Keratinocyte (primary cell): ENCODE measurements around the gene ELP5. TPM values are rescaled to one million over a fixed set of nuclear protein-coding genes. Genes with fewer than 3 reads are reported as not detected.
A peak's percentile ranks its signal among the peaks of the same experiment; 100 is the strongest.

Experiments
- DNase-seq: peaks from one replicate; pipeline ENCODE4 v3.0.0-alpha.2; 2011; ENCODE audit warnings: low read depth, missing footprints, low spot score
- FAIRE-seq: peaks from 2 replicates; lab custom pipeline; 2011; peaks lifted over from hg19 to GRCh38; lab: Jason Lieb, UNC
- H2AFZ ChIP-seq: 2 replicates; pipeline ENCODE4 v1.6.0; 2012; ENCODE audit warnings: low read length, control low read depth, inconsistent platforms; ENCODE audit not compliant: control insufficient read depth
- H3K27ac ChIP-seq: 2 replicates; pipeline ENCODE4 v1.5.1; 2011; ENCODE audit warnings: low read length; ENCODE audit not compliant: control insufficient read depth, insufficient read depth
- H3K27me3 ChIP-seq: 3 replicates; pipeline ENCODE4 v1.6.0; 2011; ENCODE audit warnings: low read length; ENCODE audit not compliant: control insufficient read depth, insufficient read depth; ENCODE audit errors: extremely low read depth
- H3K36me3 ChIP-seq, 2 experiments: 2 replicates in 1 of 2; 3 replicates in 1 of 2; pipeline ENCODE4 v1.5.1; 2011; ENCODE audit warnings: low read length in 2 of 2, mild to moderate bottlenecking in 1 of 2; ENCODE audit not compliant: control insufficient read depth in 2 of 2, insufficient read depth in 2 of 2; ENCODE audit errors: extremely low read depth in 1 of 2
- H3K4me1 ChIP-seq: 3 replicates; pipeline ENCODE4 v1.5.1; 2011; ENCODE audit warnings: low read length; ENCODE audit not compliant: control insufficient read depth, insufficient read depth; ENCODE audit errors: extremely low read depth
- H3K4me2 ChIP-seq: 3 replicates; pipeline ENCODE4 v1.6.0; 2011; ENCODE audit warnings: low read depth, low read length; ENCODE audit not compliant: control insufficient read depth, insufficient read depth; ENCODE audit errors: extremely low read depth
- H3K4me3 ChIP-seq, 3 experiments: fragments of 200-600 bp in 1 of 3; sonication (generic) in 1 of 3; 2 replicates in 2 of 3; 3 replicates in 1 of 3; pipeline ENCODE4 v1.5.1; 2011 to 2016; ENCODE audit warnings: low read length in 3 of 3, mild to moderate bottlenecking in 3 of 3, control low read depth in 2 of 3, inconsistent platforms in 1 of 3, low read depth in 1 of 3, mixed read lengths in 1 of 3, mixed run types in 1 of 3, moderate library complexity in 1 of 3; ENCODE audit not compliant: control insufficient read depth in 2 of 3, insufficient read depth in 2 of 3; ENCODE audit errors: extremely low read depth in 1 of 3
- H3K79me2 ChIP-seq: 2 replicates; pipeline ENCODE4 v1.6.0; 2012; ENCODE audit warnings: low read length; ENCODE audit not compliant: control insufficient read depth, insufficient read depth
- H3K9ac ChIP-seq: 3 replicates; pipeline ENCODE4 v1.6.0; 2011; ENCODE audit warnings: low read length; ENCODE audit not compliant: control insufficient read depth, insufficient read depth; ENCODE audit errors: extremely low read depth
- H3K9me1 ChIP-seq: 3 replicates; pipeline ENCODE4 v1.6.0; 2011; ENCODE audit warnings: low read length; ENCODE audit not compliant: control insufficient read depth, insufficient read depth; ENCODE audit errors: extremely low read depth
- H3K9me3 ChIP-seq: 2 replicates; pipeline ENCODE4 v1.5.1; 2012; ENCODE audit warnings: low read depth, low read length; ENCODE audit not compliant: control insufficient read depth
- H4K20me1 ChIP-seq: 3 replicates; pipeline ENCODE4 v1.6.0; 2011; ENCODE audit warnings: low read length; ENCODE audit not compliant: control insufficient read depth, insufficient read depth; ENCODE audit errors: extremely low read depth
- EZH2 ChIP-seq: IDR thresholded peaks from one replicate; pipeline ENCODE4 v1.6.1; 2012; ENCODE audit warnings: inconsistent platforms, mild to moderate bottlenecking, low read length, moderate library complexity
- dilution Hi-C: fragments of 300-500 bp; cut with MboI; formaldehyde crosslinking; loops from one replicate; pipeline ENCODE4 v1.7.0; 2020; ENCODE audit warnings: low sequenced_read_pairs; ENCODE audit not compliant: extremely low pct_ligation_motif_present
- polyA plus RNA-seq, 5 experiments: library from polyadenylated mRNA; depleted of rRNA in 3 of 5; stranded (reverse) in 3 of 5; stranded (forward) in 1 of 5; unstranded in 1 of 5; fragments of >200 nt; gene quantifications; 1 replicate in 1 of 5; 2 replicates in 3 of 5; 3 replicates in 1 of 5; pipeline versions ENCODE4 v1.2.1 to v1.2.3, GENCODE V29; 2011 to 2012; ENCODE audit warnings: missing spikeins in 2 of 5, low read depth in 1 of 5, low replicate concordance in 1 of 5
- TF ChIP-seq, protein P1 (sequence below), 3 experiments: IDR thresholded peaks in 1 of 3; conservative IDR thresholded peaks in 1 of 3; optimal IDR thresholded peaks in 1 of 3; 2 replicates in 2 of 3; 3 replicates in 1 of 3; pipeline versions ENCODE3 to v1.5.1; 2011; ENCODE audit warnings: low read length in 3 of 3, mild to moderate bottlenecking in 3 of 3, moderate library complexity in 2 of 3, control low read depth in 1 of 3, inconsistent platforms in 1 of 3; ENCODE audit not compliant: insufficient read depth in 2 of 3; ENCODE audit errors: extremely low read depth in 1 of 3

The ELP5 gene
- polyA plus RNA-seq, 1 donor (not counting 4 experiments of a cell fraction or from before 2014, with no cell fraction given): 19.4 TPM

- Histone ChIP-seq H3K27me3 (peaks cover 10% of the 10 kb centered on the region), H3K27ac (peak overlapping the region; percentile 47), H3K9me3 (no peaks in the 10 kb centered on the region), H3K9ac (peak overlapping the region; percentile 52), H3K36me3 (no peaks in the 10 kb centered on the region), H3K4me3 (peak overlapping the region; percentile 31 to 62 (median 57)), H4K20me1 (peaks cover 3% of the 10 kb centered on the region), H3K9me1 (no peaks in the 10 kb centered on the region), H3K4me1 (peaks cover 23% of the 10 kb centered on the region), H2AFZ (peak overlapping the region; percentile 22), H3K4me2 (peak overlapping the region; percentile 63), H3K79me2 (peaks cover 6% of the 10 kb centered on the region)
- dilution Hi-C loops: no loop called here
- DNase-seq (peak; percentile 84), FAIRE-seq (peak; percentile 69)
- no peak for TF ChIP-seq EZH2
- TF ChIP-seq, protein P1, sequence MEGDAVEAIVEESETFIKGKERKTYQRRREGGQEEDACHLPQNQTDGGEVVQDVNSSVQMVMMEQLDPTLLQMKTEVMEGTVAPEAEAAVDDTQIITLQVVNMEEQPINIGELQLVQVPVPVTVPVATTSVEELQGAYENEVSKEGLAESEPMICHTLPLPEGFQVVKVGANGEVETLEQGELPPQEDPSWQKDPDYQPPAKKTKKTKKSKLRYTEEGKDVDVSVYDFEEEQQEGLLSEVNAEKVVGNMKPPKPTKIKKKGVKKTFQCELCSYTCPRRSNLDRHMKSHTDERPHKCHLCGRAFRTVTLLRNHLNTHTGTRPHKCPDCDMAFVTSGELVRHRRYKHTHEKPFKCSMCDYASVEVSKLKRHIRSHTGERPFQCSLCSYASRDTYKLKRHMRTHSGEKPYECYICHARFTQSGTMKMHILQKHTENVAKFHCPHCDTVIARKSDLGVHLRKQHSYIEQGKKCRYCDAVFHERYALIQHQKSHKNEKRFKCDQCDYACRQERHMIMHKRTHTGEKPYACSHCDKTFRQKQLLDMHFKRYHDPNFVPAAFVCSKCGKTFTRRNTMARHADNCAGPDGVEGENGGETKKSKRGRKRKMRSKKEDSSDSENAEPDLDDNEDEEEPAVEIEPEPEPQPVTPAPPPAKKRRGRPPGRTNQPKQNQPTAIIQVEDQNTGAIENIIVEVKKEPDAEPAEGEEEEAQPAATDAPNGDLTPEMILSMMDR (optimal IDR thresholded peaks at IDR 0.05 in 1 of 3, IDR thresholded peaks at IDR 0.05 in 1 of 3, conservative IDR thresholded peaks at IDR 0.05 in 1 of 3; ENCODE audit: extremely low read depth in 1 of 3, insufficient read depth in 2 of 3, low read length in 3 of 3): peak; percentile 67 to 84 (median 68)
Measured at GRCh38 chr17:7214300-7215135, 37.5 kb upstream of the ELP5 start.

- Histone ChIP-seq H3K4me2 (peak overlapping the region; percentile 63), H3K27ac (no peak overlapping the region), H3K4me3 (no peak overlapping the region), H3K9me3 (no peaks in the 10 kb centered on the region), H3K4me1 (peaks cover 24% of the 10 kb centered on the region), H3K9me1 (no peaks in the 10 kb centered on the region), H3K9ac (no peak overlapping the region), H4K20me1 (peaks cover 3% of the 10 kb centered on the region), H3K36me3 (no peaks in the 10 kb centered on the region), H2AFZ (no peak overlapping the region), H3K27me3 (peaks cover 10% of the 10 kb centered on the region), H3K79me2 (peaks cover 6% of the 10 kb centered on the region)
- FAIRE-seq (peak; percentile 92), DNase-seq (no peak)
- TF ChIP-seq EZH2: no peak
- TF ChIP-seq, protein P1 (optimal IDR thresholded peaks at IDR 0.05 in 1 of 3, IDR thresholded peaks at IDR 0.05 in 1 of 3, conservative IDR thresholded peaks at IDR 0.05 in 1 of 3; ENCODE audit: extremely low read depth in 1 of 3, insufficient read depth in 2 of 3, low read length in 3 of 3): no peak
- dilution Hi-C loops: no loop called here
Measured at GRCh38 chr17:7215136-7215638, 36.8 kb upstream of the ELP5 start.
